GM19468 (cell line): ENCODE data around the gene SEMA6A.

Source experiments
- ATAC-seq: cut with Tn5 transposase; IDR thresholded peaks from one replicate; pipeline ENCODE4 v1.9.1; 2021; ENCODE audit warnings: mild to moderate bottlenecking, moderate library complexity, moderate number of reproducible peaks; ENCODE audit not compliant: unreplicated experiment; ENCODE audit errors: extremely low read depth

Gene SEMA6A

DNA sequence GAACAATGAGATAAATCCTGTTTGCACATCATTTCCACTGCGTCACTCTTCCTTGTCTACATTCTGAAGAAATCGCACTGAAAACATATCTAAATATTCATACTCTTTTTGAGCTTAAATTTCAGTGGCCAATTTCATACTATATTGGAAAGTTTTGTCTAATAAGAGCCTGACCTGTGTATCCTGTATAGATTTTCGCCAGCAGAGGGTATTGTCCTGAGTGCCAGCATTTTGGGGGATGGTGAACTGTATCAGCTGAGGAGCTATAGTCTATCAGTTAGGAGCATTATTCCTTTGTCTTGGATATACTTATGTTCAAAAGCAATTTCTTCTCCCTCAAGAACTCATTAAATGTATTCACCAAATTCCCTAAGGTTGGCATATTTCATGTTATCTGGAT, 102.3 kb downstream of the SEMA6A start:
- no peak for ATAC-seq

- no peak for ATAC-seq
Measured at GRCh38 chr5:116469631-116470030, 105.0 kb downstream of the SEMA6A start.

GRCh38 chr5:116468583-116468982, 106.0 kb downstream of the SEMA6A start:
- no peak for ATAC-seq

GRCh38 chr5:116467465-116467843, 107.2 kb downstream of the SEMA6A start:
- ATAC-seq = no peak

GRCh38 chr5:116466727-116467464, 107.7 kb downstream of the SEMA6A start:
- ATAC-seq = no peak

DNA sequence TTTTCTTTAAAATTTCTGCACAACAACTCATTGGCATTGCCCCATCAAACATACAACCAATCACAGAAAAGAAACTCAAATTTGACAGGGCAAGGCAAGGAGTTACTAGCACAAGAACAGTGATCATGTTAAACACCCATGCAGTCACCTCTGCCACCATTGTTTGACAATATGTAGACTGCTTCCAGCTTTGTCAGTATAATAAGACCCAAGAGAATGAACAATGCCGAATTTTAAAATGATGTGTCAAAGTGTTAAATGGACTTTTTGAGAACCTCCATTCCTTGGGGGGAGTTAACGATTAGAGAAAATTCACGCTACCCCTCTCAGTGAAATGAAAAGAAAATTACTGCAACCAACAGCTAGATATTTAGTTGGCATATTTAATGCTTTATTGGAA, 109.2 kb downstream of the SEMA6A start:
- ATAC-seq = no peak

DNA sequence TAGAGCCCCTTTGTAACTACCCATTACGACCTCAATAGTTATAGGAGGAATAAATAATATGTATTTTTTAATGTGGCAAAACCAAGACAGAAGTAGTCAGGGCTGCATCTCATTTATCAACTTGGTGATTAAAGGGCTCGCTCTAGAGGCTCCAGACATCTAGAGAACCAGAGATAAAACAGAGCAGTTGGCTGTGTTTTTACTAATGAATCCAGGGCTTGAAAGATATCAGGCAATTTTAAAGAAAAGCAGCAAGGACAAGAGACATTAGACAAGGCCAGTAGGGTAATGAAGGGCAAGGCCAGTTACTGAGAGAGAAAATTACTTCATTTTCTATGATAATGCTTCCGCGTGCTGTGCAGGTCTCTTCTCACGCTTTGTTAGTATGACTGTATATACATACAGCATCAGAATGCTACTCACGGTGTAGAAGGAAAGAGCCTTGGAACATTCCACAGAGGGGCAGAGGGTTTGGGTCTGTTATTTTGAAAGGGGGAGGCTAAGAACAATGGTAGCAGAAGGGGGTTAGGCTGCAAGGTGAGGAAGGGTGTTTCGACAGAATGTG, 110.4 kb downstream of the SEMA6A start:
- no peak for ATAC-seq

DNA sequence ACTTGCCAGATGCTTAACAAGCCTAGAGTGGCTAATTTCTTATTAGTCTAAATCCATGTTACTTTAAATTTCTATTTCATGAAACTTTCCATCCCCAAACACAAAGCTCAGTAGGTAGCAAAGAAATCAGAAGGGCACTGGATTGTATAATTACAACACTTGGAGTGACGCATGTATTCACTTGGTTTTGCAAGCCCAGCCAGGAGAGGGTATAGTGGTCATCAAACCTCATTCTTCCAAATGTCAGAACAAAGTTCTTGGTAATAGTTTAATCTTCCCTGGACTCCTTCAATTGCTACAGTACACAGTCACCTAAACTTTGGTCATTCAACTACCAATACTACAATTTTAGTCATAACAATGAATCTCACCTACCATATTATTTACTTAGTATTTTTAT, 112.1 kb downstream of the SEMA6A start:
- no peak for ATAC-seq

- no peak for ATAC-seq
Measured at GRCh38 chr5:116459301-116459700, 115.3 kb downstream of the SEMA6A start.

DNA sequence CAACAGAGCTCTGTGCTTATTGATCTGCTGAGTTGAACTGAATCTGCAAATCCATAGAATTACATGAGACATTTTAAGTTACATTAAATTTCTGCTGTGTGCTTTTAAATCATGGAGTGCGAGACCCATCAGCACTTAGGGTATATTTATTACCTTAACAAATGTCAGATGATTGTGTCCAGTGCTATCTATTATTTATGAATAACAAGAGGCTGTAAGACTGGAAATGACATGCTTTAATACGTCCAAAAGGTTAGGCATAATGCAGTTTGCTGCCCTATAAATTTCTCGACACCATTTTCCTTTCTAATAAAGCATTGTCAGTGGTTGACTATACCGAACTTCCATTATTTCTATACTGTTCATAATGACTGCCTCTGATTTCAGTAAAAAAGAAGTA, 117.6 kb downstream of the SEMA6A start:
- ATAC-seq = no peak

GRCh38 chr5:116456036-116456435, 118.6 kb downstream of the SEMA6A start:
- no peak for ATAC-seq

- no peak for ATAC-seq
Measured at GRCh38 chr5:116455061-116455460, 119.6 kb downstream of the SEMA6A start.

DNA sequence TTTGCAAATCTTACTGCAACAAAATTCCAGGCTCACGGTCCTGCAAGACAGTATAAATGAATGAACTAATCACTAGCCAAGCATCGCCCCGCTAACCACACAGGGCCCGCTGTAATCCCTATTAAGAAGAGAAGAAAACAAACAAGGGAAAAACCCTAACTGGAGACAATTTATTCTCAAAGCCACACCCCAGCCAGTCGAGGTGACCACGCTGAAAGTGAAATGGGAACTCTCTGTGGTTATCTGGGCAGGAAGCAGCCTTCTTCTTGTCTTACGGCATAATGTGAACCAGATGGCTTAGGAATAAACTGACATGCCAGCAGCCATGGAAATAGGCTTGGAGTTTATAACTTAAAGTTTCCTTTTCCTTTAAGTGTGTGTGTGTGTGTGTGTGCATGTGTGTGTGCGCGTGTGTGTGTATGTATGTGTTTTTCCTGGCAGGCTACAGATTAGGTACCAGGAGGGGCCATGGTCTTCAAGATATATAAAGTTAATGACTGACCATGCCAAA, 120.2 kb downstream of the SEMA6A start:
- peak; percentile 98 for ATAC-seq

GRCh38 chr5:116453988-116454411, 120.6 kb downstream of the SEMA6A start:
- ATAC-seq = no peak

DNA sequence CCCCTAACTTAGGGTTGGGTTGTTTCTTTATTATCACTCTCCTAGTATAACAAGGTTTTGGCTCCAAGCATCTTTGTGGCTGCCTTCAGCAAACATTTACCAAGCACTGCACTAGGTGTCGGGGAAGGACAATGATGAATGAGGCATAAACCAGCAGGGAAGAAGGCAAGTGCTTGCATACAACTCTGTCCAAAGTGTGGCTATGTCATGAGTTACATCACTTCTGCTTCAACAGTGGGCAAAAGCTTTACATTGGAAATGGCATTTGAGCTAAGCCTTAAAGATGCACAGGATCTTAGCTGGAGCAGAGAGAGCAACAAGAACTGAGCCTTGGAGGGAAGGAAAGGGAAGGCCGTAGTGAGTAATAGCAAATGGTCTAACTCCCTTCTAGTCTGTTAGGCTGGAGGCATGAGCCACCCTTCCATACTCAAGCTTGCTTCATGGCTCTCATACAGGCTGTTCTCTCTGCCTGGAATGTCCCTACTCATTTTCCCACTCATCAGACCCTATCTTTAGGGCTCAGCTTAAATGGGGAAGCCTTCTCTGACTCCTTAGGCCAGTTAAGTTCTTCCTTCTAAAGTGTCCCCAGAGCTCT, 121.8 kb downstream of the SEMA6A start:
- ATAC-seq = no peak

DNA sequence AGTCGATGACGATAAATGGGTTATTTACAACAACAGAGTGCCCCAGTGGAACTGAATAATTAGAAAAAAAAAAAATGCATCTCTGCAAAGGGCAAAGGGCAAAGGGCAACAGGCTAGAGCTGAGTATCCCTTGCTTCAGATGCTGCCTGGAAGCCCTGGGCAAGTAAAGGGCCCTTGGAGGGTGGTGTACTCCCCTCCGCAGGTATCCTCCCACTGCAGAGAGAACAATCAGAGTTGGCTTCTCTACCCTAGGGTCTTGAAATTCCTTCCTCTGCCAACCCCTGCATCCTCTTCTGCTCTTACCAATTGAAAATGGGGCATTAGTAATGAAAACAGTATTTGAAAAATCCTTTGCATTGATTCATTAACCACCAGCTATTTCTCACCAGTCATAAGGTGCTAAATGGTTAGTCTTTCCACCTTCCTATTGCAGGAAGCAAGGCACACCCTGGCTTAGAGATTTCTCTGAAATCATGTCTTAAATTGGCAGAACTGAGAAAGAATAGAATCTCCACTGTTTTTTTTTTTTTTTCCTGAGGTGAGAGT, 122.6 kb downstream of the SEMA6A start:
- ATAC-seq = no peak

- ATAC-seq = no peak
Measured at GRCh38 chr5:116451066-116451465, 123.6 kb downstream of the SEMA6A start.

GRCh38 chr5:116449458-116449857, 125.2 kb downstream of the SEMA6A start:
- no peak for ATAC-seq

GRCh38 chr5:116448870-116449427, 125.7 kb downstream of the SEMA6A start:
- ATAC-seq = no peak

- no peak for ATAC-seq
Measured at GRCh38 chr5:116448450-116448849, 126.2 kb downstream of the SEMA6A start.
